RPMI8226 (cell line): ENCODE measurements around the gene MMP19.

ENCODE experiments used
- DNase-seq: peaks from one replicate; pipeline ENCODE4 v3.0.0-alpha.2; 2015

The MMP19 gene

GRCh38 chr12:55812088-55812487 lies 30.6 kb downstream of the MMP19 start:
- no peak for DNase-seq

- DNase-seq = no peak
Observed at GRCh38 chr12:55809274-55809673, 33.5 kb downstream of the MMP19 start.

- no peak for DNase-seq
Observed at GRCh38 chr12:55806982-55807381, 35.8 kb downstream of the MMP19 start.

- DNase-seq = no peak
Observed at GRCh38 chr12:55797550-55797949, 45.2 kb downstream of the MMP19 start.

- no peak for DNase-seq
Observed at GRCh38 chr12:55797068-55797467, 45.7 kb downstream of the MMP19 start.

- DNase-seq = no peak
Observed at GRCh38 chr12:55795950-55796349, 46.8 kb downstream of the MMP19 start.

- no peak for DNase-seq
Observed at GRCh38 chr12:55789893-55790292, 52.8 kb downstream of the MMP19 start.

GRCh38 chr12:55789171-55789570 lies 53.6 kb downstream of the MMP19 start:
- DNase-seq = no peak

GRCh38 chr12:55788546-55788945 lies 54.2 kb downstream of the MMP19 start:
- DNase-seq = no peak
